Activated T-helper 1 cell treated with anti-CD3 and anti-CD28 coated beads, Interleukin-12 subunit alpha, Interleukin-12 subunit beta, Interleukin-2, Interleukin-4 antibody, amounts not matched to agents 30 ng/mL and 10 ng/mL and 1 ng/mL, durations not matched to agents 14 hours and 24 hours and 36 hours (primary cell): ENCODE results near the gene SPRED1. TPM values are rescaled to one million over a fixed set of nuclear protein-coding genes. Genes with fewer than 3 reads are reported as not detected.

Experiments
- DNase-seq: peaks from one replicate; pipeline ENCODE4 v3.0.0; 2021; ENCODE audit warnings: low spot score
- H3K27ac Mint-ChIP-seq: one replicate; pipeline ENCODE4 v1.8.0; 2021; ENCODE audit warnings: mild to moderate bottlenecking, mixed read lengths
- H3K27me3 Mint-ChIP-seq: one replicate; pipeline ENCODE4 v1.8.0; 2022; ENCODE audit warnings: mild to moderate bottlenecking, moderate library complexity, mixed read lengths; ENCODE audit not compliant: insufficient read depth
- H3K36me3 Mint-ChIP-seq: one replicate; pipeline ENCODE4 v1.8.0; 2021; ENCODE audit warnings: low read depth, mixed read lengths
- H3K4me1 Mint-ChIP-seq: one replicate; pipeline ENCODE4 v1.8.0; 2021; ENCODE audit warnings: low read depth, mixed read lengths
- H3K4me3 Mint-ChIP-seq: one replicate; pipeline ENCODE4 v1.8.0; 2021; ENCODE audit warnings: mild to moderate bottlenecking, moderate library complexity, mixed read lengths
- H3K9me3 Mint-ChIP-seq: one replicate; pipeline ENCODE4 v1.8.0; 2021; ENCODE audit warnings: mixed read lengths
- intact Hi-C: fragments of 100-400 bp; cut with micrococcal nuclease; formaldehyde crosslinking; loops from one replicate; pipeline ENCODE4 v1.15.1; 2024
- total RNA-seq: library from RNA; stranded (reverse); gene quantifications from 2 replicates; pipeline ENCODE4 v1.2.3, GENCODE V29; 2022

Gene SPRED1
- total RNA-seq, 1 donor from 2014 or later: 0.49 TPM

DNA sequence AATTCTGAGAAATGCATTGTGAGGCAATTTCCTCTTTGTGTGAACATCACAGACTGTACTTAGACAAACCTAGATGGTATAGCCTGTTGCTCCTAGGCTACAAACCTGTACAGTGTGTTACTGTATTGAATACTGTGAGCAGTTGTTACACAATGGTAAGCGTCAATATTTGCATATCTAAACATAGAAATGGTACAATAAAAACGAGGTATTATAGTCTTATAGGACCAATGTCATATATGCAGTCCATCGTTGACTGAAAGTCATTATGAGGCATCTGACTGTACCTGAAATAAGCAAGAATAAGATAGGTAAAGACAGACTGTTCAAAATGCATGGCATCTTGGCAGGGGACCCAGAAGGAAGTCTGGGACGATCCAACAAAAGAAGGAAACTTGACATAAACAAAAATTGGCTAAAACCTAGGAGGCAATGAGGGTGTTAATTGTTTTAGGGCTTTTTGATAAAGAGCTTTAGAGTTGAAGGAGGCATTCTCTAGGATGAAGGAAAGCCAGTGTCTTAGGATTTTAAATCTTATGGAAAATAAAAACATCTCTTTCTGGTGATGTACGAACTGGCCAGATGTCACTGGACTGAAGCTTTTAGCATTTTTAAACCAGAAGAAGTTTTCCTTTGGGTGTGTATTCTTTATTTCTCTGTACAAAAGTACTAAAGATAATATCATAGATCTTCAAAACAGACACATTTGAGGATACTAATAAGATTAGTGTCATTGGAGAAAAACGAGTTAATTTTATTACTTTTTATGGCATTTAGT is 9.2 kb upstream of the SPRED1 start:
- Mint-ChIP-seq H3K27ac (no peak overlapping the region), H3K4me3 (no peak overlapping the region), H3K9me3 (no peaks in the 10 kb centered on the region), H3K4me1 (no peaks in the 10 kb centered on the region), H3K27me3 (peaks cover 42% of the 10 kb centered on the region), H3K36me3 (no peaks in the 10 kb centered on the region)
- no peak for DNase-seq
- intact Hi-C loops: no loop called here

- peaks cover 55% of the 10 kb centered on the region for H3K27me3 Mint-ChIP-seq
These were observed 5.3 kb upstream of the SPRED1 start for GRCh38 chr15:38247336-38247735.

DNA sequence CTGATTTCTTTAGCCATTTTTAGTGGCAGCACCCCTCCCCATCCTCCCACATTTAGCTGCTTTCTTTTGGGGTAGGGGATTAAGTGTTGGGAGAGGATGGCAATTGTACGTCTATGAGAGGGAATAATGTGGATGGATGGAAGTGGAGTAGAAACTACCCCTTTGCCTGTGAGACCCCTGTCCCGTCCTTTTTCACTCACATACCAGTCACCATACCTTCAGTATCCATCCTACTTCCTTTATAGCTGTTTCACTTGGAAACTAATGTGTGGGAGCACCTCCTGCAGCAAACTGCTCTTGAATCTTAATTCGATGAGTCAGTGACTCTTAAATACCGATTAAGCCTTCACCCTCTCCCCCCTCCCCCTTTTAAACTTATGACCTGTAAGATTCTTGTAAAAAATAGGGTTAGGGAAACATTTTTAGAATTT is 730 bp downstream of the SPRED1 start:
- H3K27ac Mint-ChIP-seq: peak overlapping the region; percentile 69
- no peak for DNase-seq
- H3K27me3 Mint-ChIP-seq: peaks cover 62% of the 10 kb centered on the region
- intact Hi-C loops: loop anchor here (5.0 to 10.0 kb wide), 4 partner anchors 181 to 1369 kb away; no protein-coding TSS in a partner anchor
- peaks cover 27% of the 10 kb centered on the region for H3K4me1 Mint-ChIP-seq
- peak overlapping the region; percentile 79 for H3K4me3 Mint-ChIP-seq
- H3K9me3 Mint-ChIP-seq: no peaks in the 10 kb centered on the region
- no peaks in the 10 kb centered on the region for H3K36me3 Mint-ChIP-seq

More at GRCh38 chr15:38247336-38247735, 5.3 kb upstream of the SPRED1 start:
- peaks cover 9% of the 10 kb centered on the region for H3K4me1 Mint-ChIP-seq
- intact Hi-C loops: no loop called here
- H3K9me3 Mint-ChIP-seq: no peaks in the 10 kb centered on the region
- no peak for DNase-seq
- H3K4me3 Mint-ChIP-seq: no peak overlapping the region
- H3K36me3 Mint-ChIP-seq: no peaks in the 10 kb centered on the region
- no peak overlapping the region for H3K27ac Mint-ChIP-seq

DNA sequence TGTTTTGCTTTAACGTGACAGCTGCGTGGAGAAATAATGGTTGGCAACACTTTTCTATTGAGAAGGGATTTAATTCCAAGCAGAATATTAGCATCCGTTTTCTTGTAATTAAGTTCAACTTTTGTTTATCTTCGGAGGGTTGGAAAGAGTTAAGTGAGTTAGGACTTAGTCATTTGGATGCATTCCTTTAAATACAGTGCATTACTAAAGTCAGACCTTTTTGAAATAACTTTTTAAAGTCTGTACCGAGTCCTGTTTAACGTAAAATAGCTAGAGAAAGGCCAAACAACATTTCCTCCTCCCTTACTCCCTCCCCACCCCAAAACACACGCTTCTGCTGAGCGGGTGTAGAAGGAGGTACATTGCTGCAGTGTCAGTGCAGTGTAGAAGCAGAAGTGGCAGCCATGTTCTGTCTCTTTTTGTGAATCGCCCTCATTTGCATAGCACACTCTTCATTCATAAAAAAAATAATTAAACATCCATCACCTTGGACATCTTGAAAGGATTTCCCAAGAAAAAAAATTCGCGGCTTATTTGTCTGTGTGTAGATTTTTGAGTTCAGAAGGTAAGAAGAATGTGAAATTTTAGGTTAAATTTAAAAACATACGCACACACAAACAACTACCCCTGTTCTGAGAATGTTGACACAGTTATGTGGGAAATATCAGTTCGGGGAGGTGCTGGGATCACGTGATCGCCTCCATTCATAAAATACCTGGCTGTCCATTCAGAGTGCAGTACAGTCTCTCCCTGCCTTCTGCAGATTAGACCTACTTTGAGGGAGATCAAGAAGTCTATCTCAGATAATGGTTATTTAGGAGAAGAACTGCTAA is 1.6 kb downstream of the SPRED1 start:
- Mint-ChIP-seq H3K9me3 (no peaks in the 10 kb centered on the region), H3K4me1 (peaks cover 27% of the 10 kb centered on the region), H3K27me3 (peaks cover 60% of the 10 kb centered on the region), H3K36me3 (no peaks in the 10 kb centered on the region), H3K27ac (no peak overlapping the region), H3K4me3 (peak overlapping the region; percentile 79)
- DNase-seq: no peak
- intact Hi-C loops: loop anchor here (5.0 to 10.0 kb wide), 4 partner anchors 182 to 1369 kb away; no protein-coding TSS in a partner anchor

- Mint-ChIP-seq H3K36me3 (no peaks in the 10 kb centered on the region), H3K4me3 (no peak overlapping the region), H3K27me3 (peaks cover 47% of the 10 kb centered on the region), H3K4me1 (peaks cover 27% of the 10 kb centered on the region), H3K9me3 (no peaks in the 10 kb centered on the region), H3K27ac (no peak overlapping the region)
- intact Hi-C loops: loop anchor here (10.0 kb wide), 3 partner anchors 439 to 1371 kb away; no protein-coding TSS in a partner anchor
- no peak for DNase-seq
These were observed 3.1 kb downstream of the SPRED1 start for GRCh38 chr15:38255690-38256089.

DNA sequence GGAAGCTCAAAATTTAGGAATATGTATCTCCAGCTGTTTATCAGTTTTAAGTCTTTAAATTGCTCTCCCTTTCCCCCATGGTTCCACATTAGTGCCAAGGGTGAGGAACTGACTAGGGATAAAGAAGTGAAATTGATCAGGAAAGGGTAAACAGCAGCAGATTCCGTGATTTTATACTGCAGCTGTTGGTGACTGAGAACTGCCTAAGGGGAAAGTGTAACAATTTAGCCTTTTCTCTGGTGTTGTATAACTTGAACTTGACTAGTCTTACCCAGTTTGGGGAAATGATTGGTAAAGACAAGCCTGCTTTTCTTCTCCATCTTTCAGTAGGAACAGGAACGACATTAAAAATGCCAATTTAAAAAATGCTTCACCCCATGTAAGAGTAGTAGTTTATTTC is 5.0 kb downstream of the SPRED1 start:
- Mint-ChIP-seq H3K9me3 (no peaks in the 10 kb centered on the region), H3K4me3 (no peak overlapping the region), H3K4me1 (peaks cover 17% of the 10 kb centered on the region), H3K27ac (no peak overlapping the region), H3K36me3 (no peaks in the 10 kb centered on the region), H3K27me3 (peaks cover 38% of the 10 kb centered on the region)
- intact Hi-C loops: loop anchor here (10.0 kb wide), 3 partner anchors 437 to 1373 kb away; no protein-coding TSS in a partner anchor
- DNase-seq: no peak

- Mint-ChIP-seq H3K4me3 (no peak overlapping the region), H3K9me3 (no peaks in the 10 kb centered on the region)
- intact Hi-C loops: loop anchor here (10.0 kb wide), 3 partner anchors 436 to 1374 kb away; no protein-coding TSS in a partner anchor
These were observed 6.5 kb downstream of the SPRED1 start for GRCh38 chr15:38259134-38259533.

DNA sequence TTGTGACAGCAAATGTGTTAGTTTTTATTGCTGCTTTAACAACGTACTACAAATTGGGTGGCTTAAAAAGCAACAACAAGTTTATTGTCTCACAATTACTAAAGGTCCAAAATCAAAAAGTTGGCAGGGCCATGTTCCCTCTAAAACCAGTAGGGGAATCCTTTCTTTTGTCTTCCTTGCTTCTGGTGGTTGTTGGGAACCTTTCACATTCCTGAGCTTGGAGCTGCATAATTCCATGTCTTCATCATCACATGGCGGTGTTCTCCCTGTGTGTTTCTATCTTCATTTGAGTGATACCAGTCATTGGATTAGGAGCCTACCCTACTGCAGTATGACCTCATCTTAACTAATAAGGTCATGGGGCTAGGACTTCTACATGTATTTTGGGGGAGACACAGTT is 7.4 kb downstream of the SPRED1 start:
- H3K36me3 Mint-ChIP-seq: no peaks in the 10 kb centered on the region

More at GRCh38 chr15:38259134-38259533, 6.5 kb downstream of the SPRED1 start:
- Mint-ChIP-seq H3K27me3 (peaks cover 26% of the 10 kb centered on the region), H3K27ac (no peak overlapping the region), H3K4me1 (peaks cover 6% of the 10 kb centered on the region), H3K36me3 (no peaks in the 10 kb centered on the region)
- DNase-seq: no peak

DNA sequence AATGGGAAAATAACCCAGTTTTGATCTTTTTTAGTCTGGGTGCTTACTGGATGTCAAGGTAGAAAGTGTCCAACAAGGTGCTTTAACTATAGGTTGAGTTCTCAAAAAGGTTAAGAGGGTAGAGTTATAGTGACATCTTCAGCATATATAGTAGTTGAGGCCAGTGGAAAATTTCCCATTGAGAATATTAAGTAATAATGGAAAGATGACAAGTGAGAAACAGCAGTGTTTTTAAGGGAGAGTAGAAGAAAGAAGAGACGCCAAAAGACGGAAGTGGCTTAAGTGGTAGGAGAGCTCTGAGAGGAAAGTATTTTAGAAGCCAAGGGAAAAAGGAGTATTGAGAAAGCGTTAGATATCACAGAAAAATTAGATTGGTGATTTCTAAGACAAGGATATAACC is 10.6 kb downstream of the SPRED1 start:
- no peak for DNase-seq
- Mint-ChIP-seq H3K9me3 (no peaks in the 10 kb centered on the region), H3K27me3 (peaks cover 6% of the 10 kb centered on the region), H3K4me1 (no peaks in the 10 kb centered on the region), H3K36me3 (no peaks in the 10 kb centered on the region), H3K27ac (no peak overlapping the region), H3K4me3 (no peak overlapping the region)
- intact Hi-C loops: no loop called here

More for the DNA sequence above, 7.4 kb downstream of the SPRED1 start:
- H3K27ac Mint-ChIP-seq: no peak overlapping the region
- peaks cover 17% of the 10 kb centered on the region for H3K27me3 Mint-ChIP-seq
- no peaks in the 10 kb centered on the region for H3K4me1 Mint-ChIP-seq
- no peaks in the 10 kb centered on the region for H3K9me3 Mint-ChIP-seq
- intact Hi-C loops: no loop called here
- no peak for DNase-seq
- H3K4me3 Mint-ChIP-seq: no peak overlapping the region

- Mint-ChIP-seq H3K27me3 (peaks cover 6% of the 10 kb centered on the region), H3K27ac (no peak overlapping the region), H3K4me1 (no peaks in the 10 kb centered on the region), H3K36me3 (no peaks in the 10 kb centered on the region), H3K4me3 (no peak overlapping the region), H3K9me3 (no peaks in the 10 kb centered on the region)
- intact Hi-C loops: no loop called here
- no peak for DNase-seq
These were observed 11.4 kb downstream of the SPRED1 start for GRCh38 chr15:38263996-38264395.

- intact Hi-C loops: no loop called here
- Mint-ChIP-seq H3K36me3 (no peaks in the 10 kb centered on the region), H3K27ac (no peak overlapping the region), H3K27me3 (peaks cover 1% of the 10 kb centered on the region), H3K4me1 (no peaks in the 10 kb centered on the region), H3K4me3 (no peak overlapping the region), H3K9me3 (no peaks in the 10 kb centered on the region)
- no peak for DNase-seq
These were observed 13.8 kb downstream of the SPRED1 start for GRCh38 chr15:38266247-38266986.

- intact Hi-C loops: no loop called here
- no peak for DNase-seq
- Mint-ChIP-seq H3K27ac (no peak overlapping the region), H3K27me3 (peaks cover 1% of the 10 kb centered on the region), H3K9me3 (no peaks in the 10 kb centered on the region), H3K4me1 (no peaks in the 10 kb centered on the region), H3K4me3 (no peak overlapping the region), H3K36me3 (no peaks in the 10 kb centered on the region)
These were observed 14.9 kb downstream of the SPRED1 start for GRCh38 chr15:38267421-38268022.
